GM12878 (cell line): ENCODE measurements around the gene ZC3H8. TPM values are rescaled to one million over a fixed set of nuclear protein-coding genes. Genes with fewer than 3 reads are reported as not detected.

Experiments
- ATAC-seq: fragments of 200-7000 bp; cut with Tn5 transposase; 3 replicates; pipeline ENCODE4 v1.9.1; 2020; ENCODE audit warnings: mild to moderate bottlenecking, moderate library complexity
- BruUV-seq: library from RNA; stranded (reverse); fragments of 400-500 nt; replicated peaks from 2 replicates; lab custom pipeline; 2021; lab: Mats Ljungman, UMichigan
- CTCF ChIA-PET: fragments of 300-600 bp; sonication (Branson Sonifier 250); formaldehyde crosslinking; extraction: SDS; loops from one replicate; lab custom pipeline; 2021; ENCODE audit warnings: inconsistent platforms; lab: Yijun Ruan, JAX
- POLR2A ChIA-PET: fragments of 350-600 bp; formaldehyde crosslinking; extraction: SDS; loops from one replicate; lab custom pipeline; 2021; ENCODE audit warnings: inconsistent platforms; lab: Charles Lee
- RAD21 ChIA-PET: fragments of 300-600 bp; sonication (Branson Sonifier 250); formaldehyde crosslinking; loops from one replicate; lab custom pipeline; 2023; ENCODE audit warnings: antibody characterized with exemption; ENCODE audit not compliant: unreplicated experiment; lab: Charles Lee
- SMC1A ChIA-PET: fragments of 300-600 bp; sonication (Branson Sonifier 250); formaldehyde crosslinking; loops from one replicate; lab custom pipeline; 2023; ENCODE audit not compliant: unreplicated experiment, uncharacterized antibody; lab: Charles Lee
- DNase-seq: peaks from one replicate; pipeline ENCODE4 v3.0.0-alpha.2; 2011; ENCODE audit warnings: low read depth, low spot score
- FAIRE-seq: peaks from 3 replicates; lab custom pipeline; 2011; peaks lifted over from hg19 to GRCh38; lab: Jason Lieb, UNC
- H2AFZ ChIP-seq: 2 replicates; pipeline ENCODE4 v1.6.0; 2011; ENCODE audit warnings: low read depth, low read length, control low read depth; ENCODE audit not compliant: control insufficient read depth
- H3K27ac ChIP-seq: 2 replicates; pipeline ENCODE4 v1.5.1; 2011; ENCODE audit warnings: control low read depth; ENCODE audit not compliant: control insufficient read depth, insufficient read depth
- H3K27me3 ChIP-seq, 2 experiments: replicated peaks in 1 of 2; 2 replicates each; pipeline versions ENCODE4 v1.6.0 to v1.6.1; 2011; ENCODE audit warnings: low read length in 1 of 2; ENCODE audit not compliant: control insufficient read depth in 2 of 2, insufficient read depth in 2 of 2
- H3K36me3 ChIP-seq, 2 experiments: 2 replicates each; pipeline ENCODE4 v1.5.1; 2011; ENCODE audit warnings: low read length in 1 of 2; ENCODE audit not compliant: control insufficient read depth in 2 of 2, insufficient read depth in 2 of 2
- H3K4me1 ChIP-seq: 2 replicates; pipeline ENCODE4 v1.6.1; 2011; ENCODE audit warnings: mild to moderate bottlenecking, low read length, moderate library complexity, mixed read lengths; ENCODE audit not compliant: control insufficient read depth, insufficient read depth
- H3K4me2 ChIP-seq: 2 replicates; pipeline ENCODE4 v1.6.0; 2011; ENCODE audit warnings: control low read depth; ENCODE audit not compliant: control insufficient read depth, insufficient read depth
- H3K4me3 ChIP-seq: fragments of 200-600 bp; sonication (generic); 2 replicates; pipeline ENCODE4 v1.5.1; 2016
- H3K79me2 ChIP-seq: 2 replicates; pipeline ENCODE4 v1.6.0; 2011; ENCODE audit warnings: low read length; ENCODE audit not compliant: control insufficient read depth, insufficient read depth
- H3K9ac ChIP-seq: 2 replicates; pipeline ENCODE4 v1.8.0; 2011; ENCODE audit warnings: low read length, control low read depth, mixed read lengths; ENCODE audit not compliant: control insufficient read depth, insufficient read depth
- H3K9me3 ChIP-seq: replicated peaks from 3 replicates; pipeline ENCODE4 v1.5.1; 2011; ENCODE audit warnings: mild to moderate bottlenecking, low read length; ENCODE audit not compliant: control insufficient read depth, insufficient read depth
- H4K20me1 ChIP-seq: 2 replicates; pipeline ENCODE4 v1.6.0; 2011; ENCODE audit not compliant: control insufficient read depth, insufficient read depth
- BRCA1 ChIP-seq: IDR thresholded peaks from 2 replicates; pipeline ENCODE4 v1.6.1; 2011; ENCODE audit warnings: low read depth, low read length, improper control_type of control experiment
- CREB1 ChIP-seq: IDR thresholded peaks from 2 replicates; pipeline ENCODE4 v1.6.1; 2012; ENCODE audit warnings: low read depth, mild to moderate bottlenecking, inconsistent platforms
- CTCF ChIP-seq, 3 experiments: IDR thresholded peaks in 2 of 3; conservative IDR thresholded peaks in 1 of 3; 2 replicates each; pipeline ENCODE4 v1.5.1; 2011; ENCODE audit warnings: low read depth in 3 of 3, low read length in 3 of 3, mild to moderate bottlenecking in 3 of 3, control low read depth in 2 of 3, moderate library complexity in 2 of 3, inconsistent platforms in 1 of 3, mixed read lengths in 1 of 3; ENCODE audit not compliant: control insufficient read depth in 2 of 3, insufficient read depth in 1 of 3; ENCODE audit errors: extremely low read depth in 1 of 3
- E2F8 ChIP-seq: fragments of 450-650 bp; IDR thresholded peaks from 2 replicates; pipeline ENCODE4 v1.6.1; 2018; ENCODE audit warnings: mild to moderate bottlenecking, low read depth, moderate library complexity; ENCODE audit not compliant: partially characterized antibody
- ELK1 ChIP-seq: IDR thresholded peaks from 2 replicates; pipeline ENCODE4 v1.6.1; 2012; ENCODE audit warnings: low read depth, low read length, improper control_type of control experiment
- EZH2 ChIP-seq: IDR thresholded peaks from 2 replicates; pipeline ENCODE4 v1.6.1; 2012; ENCODE audit warnings: low read depth, mild to moderate bottlenecking, control low read depth, inconsistent platforms, low read length, borderline replicate concordance; ENCODE audit not compliant: control insufficient read depth
- FOXK2 ChIP-seq: fragments of 450-650 bp; IDR thresholded peaks from 2 replicates; pipeline ENCODE4 v1.6.1; 2017; ENCODE audit warnings: mild to moderate bottlenecking, moderate library complexity
- IRF4 ChIP-seq: IDR thresholded peaks from 2 replicates; pipeline ENCODE4 v1.6.1; 2011; ENCODE audit warnings: low read depth, low read length
- MAX ChIP-seq: IDR thresholded peaks from 2 replicates; pipeline ENCODE4 v1.6.1; 2012; ENCODE audit warnings: low read depth, low read length, improper control_type of control experiment
- MEF2A ChIP-seq: IDR thresholded peaks from 2 replicates; pipeline ENCODE4 v1.6.1; 2011; ENCODE audit warnings: low read depth, mild to moderate bottlenecking, low read length, moderate library complexity; ENCODE audit not compliant: insufficient read depth
- MEF2B ChIP-seq: fragments of 450-650 bp; IDR thresholded peaks from 2 replicates; pipeline ENCODE4 v1.6.1; 2018; ENCODE audit warnings: mild to moderate bottlenecking, moderate library complexity; ENCODE audit not compliant: partially characterized antibody, poor library complexity, severe bottlenecking
- MXI1 ChIP-seq: fragments of 150-350 bp; IDR thresholded peaks from 2 replicates; pipeline ENCODE4 v1.6.1; 2011; ENCODE audit warnings: low read depth, mild to moderate bottlenecking, inconsistent platforms, low read length, improper control_type of control experiment
- MYC ChIP-seq: IDR thresholded peaks from 2 replicates; pipeline ENCODE4 v1.6.1; 2011; ENCODE audit warnings: mild to moderate bottlenecking, low read length, moderate library complexity, inconsistent platforms; ENCODE audit not compliant: insufficient read depth, insufficient replicate concordance, insufficient read length, severe bottlenecking
- PAX8 ChIP-seq: fragments of 450-650 bp; IDR thresholded peaks from 2 replicates; pipeline ENCODE4 v1.6.1; 2017; ENCODE audit warnings: mild to moderate bottlenecking, moderate library complexity
- RAD51 ChIP-seq: fragments of 450-650 bp; IDR thresholded peaks from 2 replicates; pipeline ENCODE4 v1.6.1; 2016; ENCODE audit warnings: moderate library complexity, mild to moderate bottlenecking, inconsistent platforms
- RBBP5 ChIP-seq: fragments of 200-600 bp; sonication (generic); conservative IDR thresholded peaks from 2 replicates; pipeline ENCODE4 v1.6.1; 2016
- SMAD1 ChIP-seq: fragments of 450-650 bp; IDR thresholded peaks from 2 replicates; pipeline ENCODE4 v1.6.1; 2018; ENCODE audit warnings: mild to moderate bottlenecking, low read depth; ENCODE audit not compliant: partially characterized antibody
- USF2 ChIP-seq: IDR thresholded peaks from 2 replicates; pipeline ENCODE4 v1.6.1; 2011; ENCODE audit warnings: low read depth, low read length, improper control_type of control experiment, borderline replicate concordance
- WGBS: methylation state at CpG from one replicate; pipeline ENCODE4 v1.1.6; 2016; ENCODE audit warnings: low lambda C conversion rate; ENCODE audit not compliant: insufficient replicate concordance, insufficient coverage; ENCODE audit errors: missing lambda C conversion rate; 5-methylcytosine and 5-hydroxymethylcytosine counted together
- in situ Hi-C: fragments of 300-500 bp; cut with MboI; formaldehyde crosslinking; loops from 9 replicates; pipeline ENCODE4 v1.14.3; 2018; ENCODE audit warnings: mixed read lengths
- intact Hi-C: fragments of 100-400 bp; cut with micrococcal nuclease; formaldehyde crosslinking; loops from one replicate; pipeline ENCODE4 v1.14.2; 2022; ENCODE audit not compliant: unreplicated experiment
- polyA plus RNA-seq, 11 experiments: library from polyadenylated mRNA; depleted of rRNA in 4 of 11; unstranded in 6 of 11; stranded (reverse) in 5 of 11; fragments of >200 nt; fragmentation: Nextera tagmentation in 4 of 11; fragmentation: Illumina TruSeq in 1 of 11; extraction: Ambion mirVana in 4 of 11; extraction: Trizol in 1 of 11; gene quantifications; 1 replicate in 1 of 11; 2 replicates in 10 of 11; pipeline versions ENCODE4 v1.2.1 to v1.2.3, GENCODE V29; 2011 to 2016; ENCODE audit warnings: inconsistent platforms in 2 of 11, missing spikeins in 2 of 11, low read depth in 1 of 11
- total RNA-seq, 4 experiments: library from RNA; depleted of rRNA in 3 of 4; stranded (reverse); fragments of >200 nt in 3 of 4; fragmentation: Illumina TruSeq in 1 of 4; extraction: Trizol in 1 of 4; gene quantifications; 2 replicates each; pipeline versions ENCODE4 v1.2.1 to v1.2.3, GENCODE V29; 2013 to 2021

ZC3H8 gene
- total and polyA plus RNA-seq, 10 of the 15 experiments (the other 5 are each of a cell fraction or from before 2014, with no cell fraction given), result 9.9 to 28.4 (median 19.5) TPM

GRCh38 chr2:112189001-112189556, 65.8 kb downstream of the ZC3H8 start:
- H4K20me1 ChIP-seq, result no peaks in the 10 kb centered on the region
- TF ChIP-seq E2F8 (no peak), USF2 (no peak), SMAD1 (no peak), EZH2 (no peak), RBBP5 (no peak), RAD51 (no peak), CREB1 (no peak), CTCF (IDR thresholded peaks at IDR 0.05 in 2 of 3, conservative IDR thresholded peaks at IDR 0.05 in 1 of 3; ENCODE audit: control insufficient read depth in 2 of 3, extremely low read depth in 1 of 3, insufficient read depth in 1 of 3, low read depth in 3 of 3, low read length in 3 of 3) (no peak), MAX (no peak), MXI1 (no peak), ELK1 (no peak), IRF4 (no peak), BRCA1 (no peak), MEF2B (no peak), PAX8 (no peak), FOXK2 (no peak), MYC (no peak), MEF2A (no peak)
- TF ChIP-seq, all 136 proteins: peak for 0
- RAD21 ChIA-PET, result no interaction called here
- H2AFZ ChIP-seq, result no peak overlapping the region
- WGBS, result 97% methylated on average over 3 of the region's 3 CpGs
- H3K36me3 ChIP-seq, result no peaks in the 10 kb centered on the region
- no peak for FAIRE-seq
- H3K9ac ChIP-seq, result no peak overlapping the region
- no TSS peak for BruUV-seq
- in situ Hi-C loops (no loop called here), intact Hi-C loops (no loop called here)
- no peaks in the 10 kb centered on the region for H3K27me3 ChIP-seq
- no peaks in the 10 kb centered on the region for H3K9me3 ChIP-seq
- no peak overlapping the region for H3K4me2 ChIP-seq
- no peak overlapping the region for H3K4me3 ChIP-seq
- DNase-seq, result no peak
- peaks cover 8% of the 10 kb centered on the region for H3K4me1 ChIP-seq
- POLR2A ChIA-PET, result no interaction called here
- CTCF ChIA-PET, result no interaction called here
- no peak overlapping the region for H3K27ac ChIP-seq
- H3K79me2 ChIP-seq, result no peaks in the 10 kb centered on the region
- SMC1A ChIA-PET, result interaction anchor here (1.7 kb wide), 1 partner anchor 12 kb away, joined by 6 read pairs; no protein-coding TSS in a partner anchor
- ATAC-seq, result no peak
